ENCODE results near the gene DAZAP1. TPM values are rescaled to one million over a fixed set of nuclear protein-coding genes. Genes with fewer than 3 reads are reported as not detected.

Gene DAZAP1
- total RNA-seq, 1 experiment from 2014 or later = 246 TPM

DNA sequence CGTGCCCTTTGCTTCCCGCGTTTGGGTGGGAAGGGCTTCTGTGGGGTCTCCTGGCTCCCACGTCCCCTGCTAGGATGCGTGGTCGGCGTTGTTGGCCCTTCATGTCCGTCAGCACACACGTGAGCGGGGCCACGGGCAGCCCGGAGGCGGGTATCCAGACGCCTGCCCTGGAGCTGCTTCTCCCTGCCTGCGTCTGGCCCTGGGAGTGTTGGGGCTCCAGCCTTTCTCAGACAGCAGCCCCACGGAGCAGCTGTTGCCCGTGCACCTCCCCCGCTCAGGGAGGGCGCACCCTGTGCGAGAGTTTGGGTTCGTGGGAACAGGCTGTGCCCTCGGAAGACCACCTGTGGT lies 14.5 kb downstream of the DAZAP1 start:
- no peaks in the 10 kb centered on the region for H3K27me3 Mint-ChIP-seq (ENCODE audit: insufficient read depth, unreplicated experiment)
- intact Hi-C loops (cut with micrococcal nuclease) = no loop called here
- no peak overlapping the region for H3K4me3 Mint-ChIP-seq (ENCODE audit: unreplicated experiment)
- TF ChIP-seq, protein P1, sequence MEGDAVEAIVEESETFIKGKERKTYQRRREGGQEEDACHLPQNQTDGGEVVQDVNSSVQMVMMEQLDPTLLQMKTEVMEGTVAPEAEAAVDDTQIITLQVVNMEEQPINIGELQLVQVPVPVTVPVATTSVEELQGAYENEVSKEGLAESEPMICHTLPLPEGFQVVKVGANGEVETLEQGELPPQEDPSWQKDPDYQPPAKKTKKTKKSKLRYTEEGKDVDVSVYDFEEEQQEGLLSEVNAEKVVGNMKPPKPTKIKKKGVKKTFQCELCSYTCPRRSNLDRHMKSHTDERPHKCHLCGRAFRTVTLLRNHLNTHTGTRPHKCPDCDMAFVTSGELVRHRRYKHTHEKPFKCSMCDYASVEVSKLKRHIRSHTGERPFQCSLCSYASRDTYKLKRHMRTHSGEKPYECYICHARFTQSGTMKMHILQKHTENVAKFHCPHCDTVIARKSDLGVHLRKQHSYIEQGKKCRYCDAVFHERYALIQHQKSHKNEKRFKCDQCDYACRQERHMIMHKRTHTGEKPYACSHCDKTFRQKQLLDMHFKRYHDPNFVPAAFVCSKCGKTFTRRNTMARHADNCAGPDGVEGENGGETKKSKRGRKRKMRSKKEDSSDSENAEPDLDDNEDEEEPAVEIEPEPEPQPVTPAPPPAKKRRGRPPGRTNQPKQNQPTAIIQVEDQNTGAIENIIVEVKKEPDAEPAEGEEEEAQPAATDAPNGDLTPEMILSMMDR (IDR thresholded peaks at IDR 0.05; ENCODE audit: unreplicated experiment) = no peak
- ChIA-PET POLR2A (interaction anchor here (0.9 kb wide), 1 partner anchor 15 kb away, joined by 3 read pairs; no protein-coding TSS in a partner anchor), CTCF (no interaction called here)
- no peaks in the 10 kb centered on the region for H3K4me1 Mint-ChIP-seq (ENCODE audit: insufficient read depth, unreplicated experiment)
- no peak for DNase-seq (ENCODE audit: unreplicated experiment)
- peaks cover 89% of the 10 kb centered on the region for H3K36me3 Mint-ChIP-seq (ENCODE audit: insufficient read depth, unreplicated experiment)
- H3K27ac Mint-ChIP-seq (ENCODE audit: low read depth, unreplicated experiment) = no peak overlapping the region
- BruUV-seq (replicated peaks) = no TSS peak
- no peaks in the 10 kb centered on the region for H3K9me3 Mint-ChIP-seq (ENCODE audit: unreplicated experiment)

- BruUV-seq (replicated peaks) = no TSS peak
- Mint-ChIP-seq H3K27ac (ENCODE audit: low read depth, unreplicated experiment) (no peak overlapping the region), H3K9me3 (ENCODE audit: unreplicated experiment) (no peaks in the 10 kb centered on the region), H3K36me3 (ENCODE audit: insufficient read depth, unreplicated experiment) (peaks cover 89% of the 10 kb centered on the region), H3K4me1 (ENCODE audit: insufficient read depth, unreplicated experiment) (no peaks in the 10 kb centered on the region), H3K27me3 (ENCODE audit: insufficient read depth, unreplicated experiment) (no peaks in the 10 kb centered on the region), H3K4me3 (ENCODE audit: unreplicated experiment) (no peak overlapping the region)
- CTCF ChIA-PET = no interaction called here
- intact Hi-C loops (cut with micrococcal nuclease) = no loop called here
- POLR2A ChIA-PET = interaction anchor here (0.9 kb wide), 1 partner anchor 14 kb away, joined by 3 read pairs; no protein-coding TSS in a partner anchor
- DNase-seq (ENCODE audit: unreplicated experiment) = no peak
- TF ChIP-seq, protein P1 (IDR thresholded peaks at IDR 0.05; ENCODE audit: unreplicated experiment) = no peak
Observed at GRCh38 chr19:1422360-1422759, 15.0 kb downstream of the DAZAP1 start.

DNA sequence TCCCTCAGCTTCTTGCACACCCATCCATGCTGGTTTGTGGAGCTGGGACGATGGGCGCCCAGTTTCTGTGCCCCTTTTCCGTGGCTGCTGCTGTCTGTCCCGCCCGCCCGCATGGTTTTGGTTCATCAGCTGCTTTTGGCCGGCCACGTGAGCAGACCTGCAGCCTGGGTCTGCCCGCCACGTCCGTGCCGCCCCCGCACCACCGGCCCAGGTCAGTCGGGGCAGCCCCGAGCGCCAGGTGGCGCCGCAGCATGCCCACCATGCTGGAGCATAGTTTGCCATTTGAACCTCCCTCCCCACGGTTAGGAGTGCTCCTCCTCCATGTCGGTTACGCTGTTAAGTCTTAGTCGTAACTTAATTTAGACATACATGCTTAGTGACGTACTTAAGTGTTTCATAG lies 15.6 kb downstream of the DAZAP1 start:
- CTCF ChIA-PET = no interaction called here
- Mint-ChIP-seq H3K36me3 (ENCODE audit: insufficient read depth, unreplicated experiment) (peaks cover 89% of the 10 kb centered on the region), H3K4me1 (ENCODE audit: insufficient read depth, unreplicated experiment) (no peaks in the 10 kb centered on the region), H3K27me3 (ENCODE audit: insufficient read depth, unreplicated experiment) (no peaks in the 10 kb centered on the region), H3K9me3 (ENCODE audit: unreplicated experiment) (no peaks in the 10 kb centered on the region), H3K4me3 (ENCODE audit: unreplicated experiment) (no peak overlapping the region), H3K27ac (ENCODE audit: low read depth, unreplicated experiment) (no peak overlapping the region)
- TF ChIP-seq, protein P1 (IDR thresholded peaks at IDR 0.05; ENCODE audit: unreplicated experiment) = no peak
- POLR2A ChIA-PET = interaction anchor here (0.8 to 0.9 kb wide), 2 partner anchors 14 to 259 kb away, joined by 3 read pairs; no protein-coding TSS in a partner anchor
- intact Hi-C loops (cut with micrococcal nuclease) = no loop called here
- no peak for DNase-seq (ENCODE audit: unreplicated experiment)
- BruUV-seq (replicated peaks) = no TSS peak

DNA sequence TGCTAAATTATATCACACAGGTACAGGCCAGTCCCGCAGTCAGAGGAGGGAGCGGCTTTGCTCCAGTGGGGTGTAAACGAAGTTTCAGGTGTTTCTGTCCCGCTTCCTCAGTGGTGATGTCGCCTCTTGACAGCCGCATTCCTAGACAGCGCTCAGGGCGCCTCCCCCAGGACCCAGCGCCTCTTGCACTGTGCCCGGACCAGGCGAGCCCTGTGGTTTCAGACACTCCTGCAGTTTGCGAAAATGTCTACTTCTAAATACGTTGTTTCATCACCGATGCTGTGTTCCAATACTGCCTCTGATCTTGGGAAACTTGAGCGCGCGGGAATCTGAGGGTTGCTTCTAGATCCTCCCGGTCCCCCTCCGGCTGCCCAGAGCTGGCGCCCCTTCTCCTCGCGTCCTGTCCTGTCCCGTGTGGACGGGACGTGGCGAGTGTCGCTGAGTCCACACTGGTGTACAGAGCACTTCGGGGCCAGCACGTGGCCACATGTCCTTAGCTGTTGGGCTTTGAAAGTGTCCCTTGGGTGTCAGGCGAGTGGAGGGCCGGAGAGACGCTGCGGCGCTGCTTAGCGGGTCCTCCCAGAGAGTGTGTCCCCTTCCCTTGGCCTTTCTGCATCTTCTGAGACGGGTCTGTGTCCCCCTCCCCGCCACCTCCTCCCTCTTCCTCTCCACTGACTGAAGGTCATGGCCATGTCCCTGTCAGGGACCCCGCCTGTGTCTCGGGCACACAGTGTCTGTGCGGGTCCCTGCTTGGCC lies 16.2 kb downstream of the DAZAP1 start:
- no peaks in the 10 kb centered on the region for H3K4me1 Mint-ChIP-seq (ENCODE audit: insufficient read depth, unreplicated experiment)
- H3K9me3 Mint-ChIP-seq (ENCODE audit: unreplicated experiment) = no peaks in the 10 kb centered on the region
- no peaks in the 10 kb centered on the region for H3K27me3 Mint-ChIP-seq (ENCODE audit: insufficient read depth, unreplicated experiment)
- DNase-seq (ENCODE audit: unreplicated experiment) = no peak
- H3K4me3 Mint-ChIP-seq (ENCODE audit: unreplicated experiment) = no peak overlapping the region
- no TSS peak for BruUV-seq (replicated peaks)
- POLR2A ChIA-PET = interaction anchor here (0.8 kb wide), 1 partner anchor 259 kb away, joined by 3 read pairs; no protein-coding TSS in a partner anchor
- TF ChIP-seq, protein P1 (IDR thresholded peaks at IDR 0.05; ENCODE audit: unreplicated experiment) = no peak
- CTCF ChIA-PET = interaction anchor here (0.6 kb wide), 1 partner anchor 106 kb away, joined by 4 read pairs; no protein-coding TSS in a partner anchor
- intact Hi-C loops (cut with micrococcal nuclease) = no loop called here
- peaks cover 89% of the 10 kb centered on the region for H3K36me3 Mint-ChIP-seq (ENCODE audit: insufficient read depth, unreplicated experiment)
- H3K27ac Mint-ChIP-seq (ENCODE audit: low read depth, unreplicated experiment) = no peak overlapping the region
